ENCODE measurements around the gene GIMAP8. TPM values are rescaled to one million over a fixed set of nuclear protein-coding genes. Genes with fewer than 3 reads are reported as not detected.

GIMAP8 gene
- total and polyA plus RNA-seq, 2 experiments from 2014 or later: not detected

DNA sequence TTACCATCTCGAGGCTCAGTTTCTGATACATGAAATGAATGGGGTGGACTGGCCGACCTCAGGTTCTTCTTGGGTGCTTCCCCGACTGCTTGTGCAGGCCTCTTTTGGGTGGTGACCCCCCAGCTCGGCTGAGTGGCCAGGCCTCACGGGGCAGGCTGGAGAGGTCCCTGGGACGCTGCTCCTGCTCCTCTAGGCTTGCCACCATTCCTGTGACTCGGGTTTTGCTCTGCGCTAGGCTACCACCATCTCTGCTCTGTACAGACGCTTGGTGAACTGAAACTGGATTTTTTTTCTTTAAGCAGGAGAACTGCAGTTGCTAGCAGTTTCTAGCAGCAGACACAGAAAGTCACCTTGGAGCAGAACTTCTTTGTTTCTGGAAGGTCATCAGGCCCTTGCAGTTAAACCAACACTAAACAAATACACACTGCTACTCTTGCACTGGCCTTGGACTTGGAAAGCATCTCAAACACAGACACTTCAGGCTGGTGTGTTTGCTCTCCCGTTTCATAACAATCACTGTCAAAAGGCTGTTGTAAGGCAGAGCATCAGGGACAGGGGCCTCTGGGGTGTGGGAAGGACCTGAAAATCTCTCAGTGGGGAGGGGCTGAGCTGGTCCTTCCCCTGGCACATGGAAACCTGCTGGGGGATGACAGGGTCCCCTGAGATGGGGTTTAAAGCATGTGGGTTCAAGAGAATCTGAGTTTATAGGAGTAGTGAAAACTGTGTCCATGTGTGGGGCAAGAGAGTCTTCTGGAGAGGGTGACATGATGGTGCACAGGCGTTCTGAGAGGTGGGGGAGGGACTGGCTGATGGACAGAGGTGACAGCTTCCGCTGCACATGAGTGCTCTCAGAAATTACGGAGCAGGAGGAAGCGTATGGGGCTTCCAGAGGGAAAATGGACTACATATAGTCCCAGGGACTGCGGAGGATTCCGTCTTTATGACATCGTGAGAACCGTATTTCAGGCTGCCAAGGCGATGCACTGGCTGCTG, 35.0 kb upstream of the GIMAP8 start:
- no peaks in the 10 kb centered on the region for H3K36me3 ChIP-seq (ENCODE audit: low read depth)
- no peaks in the 10 kb centered on the region for H3K27me3 ChIP-seq (replicated peaks; ENCODE audit: insufficient read depth)
- H3K4me3 ChIP-seq: no peak overlapping the region
- no peak overlapping the region for H3K4me2 ChIP-seq (ENCODE audit: unreplicated experiment)
- no peaks in the 10 kb centered on the region for H3K9me2 ChIP-seq (ENCODE audit: insufficient read depth)
- H3K79me2 ChIP-seq (ENCODE audit: insufficient read depth): no peaks in the 10 kb centered on the region
- TF ChIP-seq EZH2phosphoT487 (IDR thresholded peaks at IDR 0.05; ENCODE audit: insufficient read depth, low read depth) (no peak), EZH2 (IDR thresholded peaks at IDR 0.05; ENCODE audit: insufficient read depth, poor library complexity, severe bottlenecking) (no peak)
- no peak overlapping the region for H3K27ac ChIP-seq
- DNase-seq: no peak
- WGBS, 2 experiments (ENCODE audit: low coverage in 1 of 2, low lambda C conversion rate in 2 of 2, missing lambda C conversion rate in 2 of 2): 78% methylated on average over 19 of the region's 19 CpGs
- no peaks in the 10 kb centered on the region for H3F3A ChIP-seq (ENCODE audit: insufficient read depth)
- H4K20me1 ChIP-seq (ENCODE audit: insufficient read depth): no peaks in the 10 kb centered on the region
- no peaks in the 10 kb centered on the region for H3K4me1 ChIP-seq (ENCODE audit: insufficient read depth)
- in situ Hi-C loops (cut with MboI): no loop called here
- no peaks in the 10 kb centered on the region for H3K9me3 ChIP-seq (ENCODE audit: low read depth)
- H2AFZ ChIP-seq: no peak overlapping the region
- no peak overlapping the region for H3K9ac ChIP-seq

DNA sequence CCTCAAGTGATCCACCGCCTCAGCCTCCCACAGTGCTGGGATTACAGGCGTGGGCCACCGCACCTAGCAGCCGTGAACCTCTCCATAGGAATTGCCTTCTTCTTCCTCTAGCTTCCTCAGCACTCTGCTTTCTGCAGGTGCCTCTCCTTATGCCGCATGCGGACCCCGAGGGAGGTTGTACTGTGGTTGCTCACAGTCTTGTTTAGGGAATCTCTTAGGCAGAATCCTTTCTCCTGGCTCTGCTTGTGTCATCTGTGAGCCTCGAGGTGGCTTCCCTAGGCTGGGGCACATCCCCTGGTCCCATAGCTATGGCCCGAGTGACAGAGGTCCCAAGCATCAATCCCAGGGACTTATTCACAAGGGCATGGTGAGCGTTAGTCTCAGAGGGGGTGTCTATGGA, 33.2 kb upstream of the GIMAP8 start:
- Histone ChIP-seq H3K9ac (no peak overlapping the region), H3K36me3 (ENCODE audit: low read depth) (no peaks in the 10 kb centered on the region), H3K4me1 (ENCODE audit: insufficient read depth) (no peaks in the 10 kb centered on the region), H3K27ac (no peak overlapping the region), H3K4me3 (no peak overlapping the region), H3F3A (ENCODE audit: insufficient read depth) (no peaks in the 10 kb centered on the region), H3K27me3 (replicated peaks; ENCODE audit: insufficient read depth) (no peaks in the 10 kb centered on the region), H3K4me2 (ENCODE audit: unreplicated experiment) (no peak overlapping the region), H3K9me3 (ENCODE audit: low read depth) (no peaks in the 10 kb centered on the region), H3K79me2 (ENCODE audit: insufficient read depth) (no peaks in the 10 kb centered on the region), H4K20me1 (ENCODE audit: insufficient read depth) (no peaks in the 10 kb centered on the region), H2AFZ (no peak overlapping the region), H3K9me2 (ENCODE audit: insufficient read depth) (no peaks in the 10 kb centered on the region)
- TF ChIP-seq EZH2phosphoT487 (IDR thresholded peaks at IDR 0.05; ENCODE audit: insufficient read depth, low read depth) (no peak), EZH2 (IDR thresholded peaks at IDR 0.05; ENCODE audit: insufficient read depth, poor library complexity, severe bottlenecking) (no peak)
- in situ Hi-C loops (cut with MboI): no loop called here
- 74 to 84% methylated on average over 10 of the region's 10 CpGs for WGBS, 2 experiments (ENCODE audit: low coverage in 1 of 2, low lambda C conversion rate in 2 of 2, missing lambda C conversion rate in 2 of 2)
- no peak for DNase-seq

DNA sequence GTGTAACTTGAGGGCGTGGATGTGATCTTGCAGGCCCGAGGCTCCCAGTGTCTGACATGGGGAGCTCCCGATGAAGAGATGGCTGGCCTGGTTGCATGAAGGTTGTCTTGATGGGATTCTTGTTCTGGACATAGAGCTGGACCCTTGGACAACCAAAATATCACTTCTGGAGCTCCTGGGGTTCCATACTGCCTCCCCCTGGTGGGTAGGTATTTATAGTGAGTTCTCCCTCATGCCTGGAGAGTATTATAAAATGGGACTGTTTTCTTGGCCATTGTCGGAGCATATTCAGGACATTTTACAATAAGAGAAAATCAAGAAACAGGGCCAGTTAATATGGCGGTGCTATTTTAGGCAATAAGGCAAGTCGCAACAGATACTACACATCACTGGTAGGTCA, 32.6 kb upstream of the GIMAP8 start:
- Histone ChIP-seq H4K20me1 (ENCODE audit: insufficient read depth) (no peaks in the 10 kb centered on the region), H3K9ac (no peak overlapping the region), H3K4me1 (ENCODE audit: insufficient read depth) (no peaks in the 10 kb centered on the region), H3K9me2 (ENCODE audit: insufficient read depth) (no peaks in the 10 kb centered on the region), H3K4me2 (ENCODE audit: unreplicated experiment) (no peak overlapping the region), H3K4me3 (no peak overlapping the region), H3K36me3 (ENCODE audit: low read depth) (no peaks in the 10 kb centered on the region), H3K79me2 (ENCODE audit: insufficient read depth) (no peaks in the 10 kb centered on the region), H3F3A (ENCODE audit: insufficient read depth) (no peaks in the 10 kb centered on the region), H3K9me3 (ENCODE audit: low read depth) (no peaks in the 10 kb centered on the region), H3K27ac (no peak overlapping the region), H2AFZ (no peak overlapping the region), H3K27me3 (replicated peaks; ENCODE audit: insufficient read depth) (no peaks in the 10 kb centered on the region)
- in situ Hi-C loops (cut with MboI): no loop called here
- 84 to 91% methylated on average over 6 of the region's 6 CpGs for WGBS, 2 experiments (ENCODE audit: low coverage in 1 of 2, low lambda C conversion rate in 2 of 2, missing lambda C conversion rate in 2 of 2)
- TF ChIP-seq EZH2 (IDR thresholded peaks at IDR 0.05; ENCODE audit: insufficient read depth, poor library complexity, severe bottlenecking): no peak
- no peak for TF ChIP-seq EZH2phosphoT487 (IDR thresholded peaks at IDR 0.05; ENCODE audit: insufficient read depth, low read depth)
- DNase-seq: no peak

DNA sequence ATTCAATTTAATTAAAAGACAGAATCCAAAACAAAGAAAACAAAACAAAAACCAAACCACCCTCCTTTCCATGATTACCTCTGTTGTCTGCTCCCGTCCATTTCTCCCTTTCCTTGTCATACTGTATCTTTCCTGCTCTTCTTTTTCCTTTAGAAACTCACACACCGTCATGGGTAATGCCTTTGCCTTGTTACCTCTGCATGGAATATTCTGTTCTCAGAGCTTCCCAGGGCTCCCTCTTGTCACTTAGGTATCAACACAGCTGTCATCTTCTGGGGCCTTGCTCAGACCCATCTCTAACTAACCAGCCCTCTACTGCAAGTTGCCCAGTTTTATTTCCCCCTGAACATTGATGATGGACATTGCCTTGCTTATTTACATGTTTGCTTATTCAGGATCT, 30.2 kb upstream of the GIMAP8 start:
- no peaks in the 10 kb centered on the region for H3K27me3 ChIP-seq (replicated peaks; ENCODE audit: insufficient read depth)
- no peak overlapping the region for H3K27ac ChIP-seq
- no peaks in the 10 kb centered on the region for H3K4me1 ChIP-seq (ENCODE audit: insufficient read depth)
- H2AFZ ChIP-seq: no peak overlapping the region
- H3K36me3 ChIP-seq (ENCODE audit: low read depth): no peaks in the 10 kb centered on the region
- H3K79me2 ChIP-seq (ENCODE audit: insufficient read depth): no peaks in the 10 kb centered on the region
- TF ChIP-seq EZH2phosphoT487 (IDR thresholded peaks at IDR 0.05; ENCODE audit: insufficient read depth, low read depth) (no peak), EZH2 (IDR thresholded peaks at IDR 0.05; ENCODE audit: insufficient read depth, poor library complexity, severe bottlenecking) (no peak)
- H3K4me3 ChIP-seq: no peak overlapping the region
- no peaks in the 10 kb centered on the region for H3K9me2 ChIP-seq (ENCODE audit: insufficient read depth)
- no peak overlapping the region for H3K4me2 ChIP-seq (ENCODE audit: unreplicated experiment)
- H3K9ac ChIP-seq: no peak overlapping the region
- no peaks in the 10 kb centered on the region for H4K20me1 ChIP-seq (ENCODE audit: insufficient read depth)
- H3K9me3 ChIP-seq (ENCODE audit: low read depth): no peaks in the 10 kb centered on the region
- no peak for DNase-seq
- in situ Hi-C loops (cut with MboI): no loop called here
- H3F3A ChIP-seq (ENCODE audit: insufficient read depth): no peaks in the 10 kb centered on the region
- WGBS, 2 experiments (ENCODE audit: low coverage in 1 of 2, low lambda C conversion rate in 2 of 2, missing lambda C conversion rate in 2 of 2): 75 to 85% methylated on average over 2 of the region's 2 CpGs

All from GM23248 (cell line).